GM12874 (cell line): ENCODE data around the gene CALD1.

Source experiments
- TF ChIP-seq, protein P1 (sequence below): IDR thresholded peaks from 2 replicates; pipeline ENCODE4 v1.5.1; 2011; ENCODE audit warnings: low read depth, mild to moderate bottlenecking, control low read depth, low read length, moderate library complexity; ENCODE audit not compliant: insufficient read depth

The CALD1 gene

DNA sequence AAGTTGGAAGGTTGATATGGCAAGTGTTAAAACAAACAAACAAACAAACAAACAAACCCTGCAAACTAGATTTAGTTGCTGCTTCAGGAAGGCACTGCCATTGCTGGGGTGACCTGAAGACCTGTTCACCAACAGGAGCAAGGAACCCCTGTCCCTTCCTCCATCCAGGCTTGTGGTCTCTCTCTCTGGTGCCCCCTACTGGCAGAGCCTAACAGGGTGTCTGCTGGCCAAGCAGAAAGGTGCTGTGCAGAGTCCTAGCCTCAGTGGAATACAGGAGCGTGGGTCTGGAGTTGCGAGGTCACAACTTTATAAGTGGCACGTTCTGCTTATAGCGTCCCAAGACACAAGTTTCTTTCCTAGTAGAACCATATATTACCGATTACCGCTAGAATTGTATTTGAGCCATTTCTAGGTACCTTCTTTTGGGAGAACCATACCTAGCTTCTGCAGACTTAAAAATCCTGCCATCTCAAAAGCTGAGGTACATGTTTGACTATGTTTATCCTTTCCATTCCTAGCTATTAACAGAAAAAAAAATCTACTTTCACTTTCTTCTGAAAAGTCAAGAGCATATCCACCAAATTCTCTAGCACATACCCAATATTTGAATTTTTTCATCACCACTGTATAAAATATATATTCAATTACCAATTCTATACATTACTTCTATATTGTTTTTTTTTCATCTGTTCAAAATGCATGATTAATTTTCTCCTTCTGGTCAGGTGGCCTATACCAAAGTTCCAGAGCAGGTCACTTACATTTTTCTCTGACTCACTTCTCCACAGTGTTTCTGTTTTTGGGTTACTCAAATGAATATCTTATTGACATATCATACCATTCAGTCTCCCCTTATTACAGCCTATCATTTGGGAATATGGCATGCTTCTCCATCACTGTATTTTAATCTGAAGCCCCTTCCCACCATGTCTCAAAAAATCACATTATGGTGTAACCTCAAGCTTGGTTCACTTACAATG, 29.1 kb upstream of the CALD1 start:
- TF ChIP-seq, protein P1, sequence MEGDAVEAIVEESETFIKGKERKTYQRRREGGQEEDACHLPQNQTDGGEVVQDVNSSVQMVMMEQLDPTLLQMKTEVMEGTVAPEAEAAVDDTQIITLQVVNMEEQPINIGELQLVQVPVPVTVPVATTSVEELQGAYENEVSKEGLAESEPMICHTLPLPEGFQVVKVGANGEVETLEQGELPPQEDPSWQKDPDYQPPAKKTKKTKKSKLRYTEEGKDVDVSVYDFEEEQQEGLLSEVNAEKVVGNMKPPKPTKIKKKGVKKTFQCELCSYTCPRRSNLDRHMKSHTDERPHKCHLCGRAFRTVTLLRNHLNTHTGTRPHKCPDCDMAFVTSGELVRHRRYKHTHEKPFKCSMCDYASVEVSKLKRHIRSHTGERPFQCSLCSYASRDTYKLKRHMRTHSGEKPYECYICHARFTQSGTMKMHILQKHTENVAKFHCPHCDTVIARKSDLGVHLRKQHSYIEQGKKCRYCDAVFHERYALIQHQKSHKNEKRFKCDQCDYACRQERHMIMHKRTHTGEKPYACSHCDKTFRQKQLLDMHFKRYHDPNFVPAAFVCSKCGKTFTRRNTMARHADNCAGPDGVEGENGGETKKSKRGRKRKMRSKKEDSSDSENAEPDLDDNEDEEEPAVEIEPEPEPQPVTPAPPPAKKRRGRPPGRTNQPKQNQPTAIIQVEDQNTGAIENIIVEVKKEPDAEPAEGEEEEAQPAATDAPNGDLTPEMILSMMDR: peak; percentile 91

DNA sequence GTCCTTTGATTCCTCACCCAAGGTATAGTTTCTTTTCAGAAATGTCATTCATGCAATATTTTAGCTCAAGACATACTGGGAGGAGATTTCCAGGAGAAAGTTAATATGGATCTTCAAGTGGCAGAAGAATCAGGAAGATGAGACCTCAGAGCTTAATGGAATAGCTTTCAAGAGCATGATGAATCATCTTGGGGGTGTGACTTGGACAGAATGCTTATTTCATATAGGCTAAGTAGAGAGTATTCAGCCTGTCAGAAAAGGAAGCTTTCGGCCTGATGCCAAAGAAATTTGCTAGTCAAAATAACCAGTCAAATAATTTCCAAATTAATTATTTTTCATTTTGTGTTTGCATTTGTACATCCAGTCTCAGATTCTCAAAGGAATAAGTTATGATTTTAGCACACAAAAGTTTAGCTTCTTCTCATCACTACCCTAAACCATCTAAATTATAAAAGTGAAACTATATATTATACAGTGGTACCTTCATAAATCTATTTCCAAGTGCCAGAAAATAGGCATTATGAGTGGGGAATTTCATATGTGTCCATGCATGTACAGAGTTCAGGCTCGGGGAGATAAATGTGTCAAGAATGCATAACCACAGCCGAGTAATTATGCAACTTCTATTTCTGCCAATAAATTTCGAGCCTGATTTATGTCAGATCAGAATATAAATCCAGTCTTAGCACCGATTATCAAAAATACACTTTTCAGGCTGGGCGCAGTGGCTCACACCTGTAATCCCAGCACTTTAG, 27.3 kb upstream of the CALD1 start:
- TF ChIP-seq, protein P1: no peak

DNA sequence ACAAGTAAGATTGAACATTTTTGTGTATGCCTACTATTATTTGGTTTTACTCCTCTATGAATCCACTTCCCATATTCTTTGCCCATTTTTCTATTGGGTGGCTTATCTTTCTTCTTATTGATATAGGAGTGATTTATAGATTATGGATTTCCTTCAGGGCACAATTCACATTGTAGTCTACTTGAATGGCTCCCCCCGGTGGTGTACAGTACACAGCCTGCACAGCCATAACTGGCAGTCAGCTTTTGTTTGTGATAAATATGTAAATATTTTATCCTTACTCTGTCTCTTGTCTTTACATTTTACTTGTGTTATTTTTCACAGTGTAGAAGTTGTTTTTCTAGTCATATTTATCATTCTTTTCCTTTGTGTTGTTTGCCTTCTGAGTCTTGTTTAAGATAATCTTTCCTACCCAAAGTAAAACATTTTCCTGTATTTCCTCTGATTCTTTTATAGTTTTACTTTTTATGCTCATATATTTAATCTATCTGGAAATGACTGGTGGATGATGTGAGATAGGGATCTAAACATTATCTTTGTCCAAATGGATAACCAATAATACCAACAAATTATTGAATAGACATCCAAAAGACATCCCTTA, 23.9 kb upstream of the CALD1 start:
- TF ChIP-seq, protein P1: peak; percentile 37; the same call in 1 of the 2 replicates

DNA sequence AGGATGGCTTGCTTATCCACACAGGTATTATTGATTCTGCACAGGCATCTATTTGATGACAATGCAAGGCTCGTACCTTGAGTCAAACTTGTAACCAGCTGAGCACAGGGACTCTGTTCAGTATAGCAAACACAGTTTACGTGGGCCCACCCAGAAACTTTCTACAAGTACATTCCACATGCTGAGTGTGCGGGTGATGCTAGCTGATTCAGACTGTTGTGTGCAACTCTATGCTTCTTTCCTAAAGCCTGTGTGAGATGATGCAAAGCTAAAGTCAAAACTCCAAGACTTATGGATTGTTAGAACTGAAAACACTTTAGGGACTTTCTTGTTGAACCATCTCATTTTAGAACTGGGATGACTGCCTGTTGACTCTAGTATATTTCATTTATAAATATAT, 21.5 kb upstream of the CALD1 start:
- TF ChIP-seq, protein P1: no peak

DNA sequence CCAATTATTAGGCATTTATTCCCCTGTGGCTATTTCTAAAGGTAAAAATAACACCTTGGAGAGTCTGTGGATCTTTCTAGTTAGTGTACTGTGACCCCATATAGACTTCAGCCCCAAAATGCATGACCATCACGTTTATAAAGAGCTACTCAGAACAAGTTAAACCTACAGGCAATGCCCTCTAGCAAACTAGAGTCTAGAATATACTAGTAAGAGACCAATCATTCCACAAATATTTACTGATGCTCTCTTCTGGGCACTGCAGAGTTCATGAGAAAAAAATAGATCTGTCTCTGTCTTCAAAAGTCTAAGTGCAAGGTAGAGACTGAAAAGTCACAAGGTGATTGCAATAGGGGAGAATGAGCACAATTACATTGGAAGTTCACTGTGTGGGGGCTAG, 20.5 kb upstream of the CALD1 start:
- TF ChIP-seq, protein P1: no peak

DNA sequence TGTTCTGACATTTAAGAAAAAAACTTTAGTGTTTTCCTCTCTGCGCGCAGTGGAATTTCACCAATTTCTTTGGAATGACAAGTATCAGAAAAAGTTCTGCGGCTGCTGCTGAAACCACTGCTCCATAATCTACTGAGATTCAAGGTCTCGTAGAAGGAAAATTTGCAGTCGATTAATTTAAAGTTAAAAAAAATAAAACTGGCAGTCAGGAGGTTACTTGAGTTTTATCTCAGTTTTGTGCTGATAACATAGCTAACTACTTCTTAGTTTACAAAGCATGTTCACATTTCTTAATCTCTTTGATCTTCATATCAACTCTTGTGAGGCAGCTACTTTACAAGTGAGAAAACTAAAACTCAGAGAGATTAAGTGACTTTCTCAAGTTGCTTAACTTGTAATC, 18.2 kb upstream of the CALD1 start:
- TF ChIP-seq, protein P1: no peak

DNA sequence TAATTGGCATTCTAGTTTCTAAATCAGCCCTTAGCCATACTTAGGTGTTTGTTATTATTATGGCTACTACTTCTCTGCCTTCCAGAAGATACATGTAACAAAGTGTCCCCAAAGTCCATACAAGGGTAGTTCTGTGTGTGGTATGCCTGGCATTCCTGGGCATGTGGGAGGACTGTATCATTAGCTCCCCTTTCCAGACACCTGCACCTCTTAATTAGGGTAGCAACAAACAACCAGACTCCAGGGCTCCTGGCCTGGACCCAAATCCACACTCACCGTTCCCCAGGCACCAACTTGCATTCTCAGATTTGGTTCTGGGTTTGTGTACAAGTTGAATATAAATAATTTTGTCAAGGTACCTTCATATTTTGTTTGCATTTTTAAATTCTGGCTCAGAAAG, 15.5 kb upstream of the CALD1 start:
- TF ChIP-seq, protein P1: no peak
